ENCODE measurements around the gene LEMD1. TPM values are rescaled to one million over a fixed set of nuclear protein-coding genes. Genes with fewer than 3 reads are reported as not detected.

The LEMD1 gene
- total RNA-seq, 1 experiment from 2014 or later = 16.7 TPM

DNA sequence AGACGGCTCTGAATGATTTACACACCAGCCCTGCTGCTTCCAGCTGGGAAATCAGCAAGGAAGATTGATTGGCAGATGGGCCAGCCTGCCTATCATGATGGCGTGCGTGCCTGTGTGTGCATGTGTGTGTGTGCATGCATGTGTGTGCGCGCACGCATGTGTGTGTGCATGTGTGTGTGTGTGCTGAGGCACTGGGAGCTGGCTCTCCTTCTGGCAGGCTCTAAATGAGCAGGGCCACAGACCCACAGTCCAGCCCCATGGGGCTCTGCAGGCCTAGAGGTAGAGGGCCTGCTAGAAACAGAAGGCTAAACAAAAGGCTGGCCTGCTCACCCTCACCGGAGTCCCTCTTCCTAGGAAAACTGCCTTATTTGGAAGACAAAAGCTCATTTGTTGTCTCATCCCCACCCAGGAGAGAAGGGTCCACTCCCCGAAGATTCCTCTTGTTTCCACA is 71.1 kb downstream of the LEMD1 start:
- BruUV-seq (replicated peaks) = no TSS peak
- Histone ChIP-seq H3K79me2 (ENCODE audit: low read depth) (no peaks in the 10 kb centered on the region), H3K4me3 (no peak overlapping the region), H2AFZ (no peak overlapping the region), H3K9me3 (ENCODE audit: insufficient read depth, low read depth) (no peaks in the 10 kb centered on the region), H4K20me1 (ENCODE audit: insufficient read depth) (no peaks in the 10 kb centered on the region), H3K27ac (no peak overlapping the region), H3K27me3 (ENCODE audit: insufficient read depth, low read depth) (no peaks in the 10 kb centered on the region; the same call in 1 of the 2 replicates), H3F3A (ENCODE audit: insufficient read depth, low read depth) (no peaks in the 10 kb centered on the region), H3K4me1 (replicated peaks; ENCODE audit: insufficient read depth) (0 out of 2 replicates have a peak, but pooled peaks cover 2% of the 10 kb centered on the region), H3K4me2 (no peak overlapping the region), H3K36me3 (ENCODE audit: low read depth) (no peaks in the 10 kb centered on the region), H3K9me2 (ENCODE audit: insufficient read depth) (no peaks in the 10 kb centered on the region)
- POLR2A ChIA-PET (ENCODE audit: unreplicated experiment) = no interaction called here
- intact Hi-C loops (cut with micrococcal nuclease; ENCODE audit: unreplicated experiment) = no loop called here
- TF ChIP-seq, protein P1, sequence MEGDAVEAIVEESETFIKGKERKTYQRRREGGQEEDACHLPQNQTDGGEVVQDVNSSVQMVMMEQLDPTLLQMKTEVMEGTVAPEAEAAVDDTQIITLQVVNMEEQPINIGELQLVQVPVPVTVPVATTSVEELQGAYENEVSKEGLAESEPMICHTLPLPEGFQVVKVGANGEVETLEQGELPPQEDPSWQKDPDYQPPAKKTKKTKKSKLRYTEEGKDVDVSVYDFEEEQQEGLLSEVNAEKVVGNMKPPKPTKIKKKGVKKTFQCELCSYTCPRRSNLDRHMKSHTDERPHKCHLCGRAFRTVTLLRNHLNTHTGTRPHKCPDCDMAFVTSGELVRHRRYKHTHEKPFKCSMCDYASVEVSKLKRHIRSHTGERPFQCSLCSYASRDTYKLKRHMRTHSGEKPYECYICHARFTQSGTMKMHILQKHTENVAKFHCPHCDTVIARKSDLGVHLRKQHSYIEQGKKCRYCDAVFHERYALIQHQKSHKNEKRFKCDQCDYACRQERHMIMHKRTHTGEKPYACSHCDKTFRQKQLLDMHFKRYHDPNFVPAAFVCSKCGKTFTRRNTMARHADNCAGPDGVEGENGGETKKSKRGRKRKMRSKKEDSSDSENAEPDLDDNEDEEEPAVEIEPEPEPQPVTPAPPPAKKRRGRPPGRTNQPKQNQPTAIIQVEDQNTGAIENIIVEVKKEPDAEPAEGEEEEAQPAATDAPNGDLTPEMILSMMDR (conservative IDR thresholded peaks at IDR 0.05) = no peak
- no peak for TF ChIP-seq EZH2 (IDR thresholded peaks at IDR 0.05; ENCODE audit: low read depth)
- CTCF ChIA-PET = no interaction called here
- no peak for DNase-seq

GRCh38 chr1:205350124-205350523 is 71.7 kb downstream of the LEMD1 start:
- no peak for DNase-seq
- intact Hi-C loops (cut with micrococcal nuclease; ENCODE audit: unreplicated experiment) = no loop called here
- H3K4me2 ChIP-seq = no peak overlapping the region
- H3K4me1 ChIP-seq (replicated peaks; ENCODE audit: insufficient read depth) = 0 out of 2 replicates have a peak, but pooled peaks cover 2% of the 10 kb centered on the region
- no peaks in the 10 kb centered on the region; the same call in 1 of the 2 replicates for H3K27me3 ChIP-seq (ENCODE audit: insufficient read depth, low read depth)
- no peak overlapping the region for H3K4me3 ChIP-seq
- BruUV-seq (replicated peaks) = no TSS peak
- ChIA-PET CTCF (no interaction called here), POLR2A (ENCODE audit: unreplicated experiment) (no interaction called here)
- no peak overlapping the region for H2AFZ ChIP-seq
- no peaks in the 10 kb centered on the region for H3K36me3 ChIP-seq (ENCODE audit: low read depth)
- no peak overlapping the region for H3K27ac ChIP-seq
- no peaks in the 10 kb centered on the region for H3K79me2 ChIP-seq (ENCODE audit: low read depth)
- no peaks in the 10 kb centered on the region for H4K20me1 ChIP-seq (ENCODE audit: insufficient read depth)
- H3F3A ChIP-seq (ENCODE audit: insufficient read depth, low read depth) = no peaks in the 10 kb centered on the region
- TF ChIP-seq, protein P1 (conservative IDR thresholded peaks at IDR 0.05) = no peak
- no peak for TF ChIP-seq EZH2 (IDR thresholded peaks at IDR 0.05; ENCODE audit: low read depth)
- H3K9me3 ChIP-seq (ENCODE audit: insufficient read depth, low read depth) = no peaks in the 10 kb centered on the region
- no peaks in the 10 kb centered on the region for H3K9me2 ChIP-seq (ENCODE audit: insufficient read depth)

DNA sequence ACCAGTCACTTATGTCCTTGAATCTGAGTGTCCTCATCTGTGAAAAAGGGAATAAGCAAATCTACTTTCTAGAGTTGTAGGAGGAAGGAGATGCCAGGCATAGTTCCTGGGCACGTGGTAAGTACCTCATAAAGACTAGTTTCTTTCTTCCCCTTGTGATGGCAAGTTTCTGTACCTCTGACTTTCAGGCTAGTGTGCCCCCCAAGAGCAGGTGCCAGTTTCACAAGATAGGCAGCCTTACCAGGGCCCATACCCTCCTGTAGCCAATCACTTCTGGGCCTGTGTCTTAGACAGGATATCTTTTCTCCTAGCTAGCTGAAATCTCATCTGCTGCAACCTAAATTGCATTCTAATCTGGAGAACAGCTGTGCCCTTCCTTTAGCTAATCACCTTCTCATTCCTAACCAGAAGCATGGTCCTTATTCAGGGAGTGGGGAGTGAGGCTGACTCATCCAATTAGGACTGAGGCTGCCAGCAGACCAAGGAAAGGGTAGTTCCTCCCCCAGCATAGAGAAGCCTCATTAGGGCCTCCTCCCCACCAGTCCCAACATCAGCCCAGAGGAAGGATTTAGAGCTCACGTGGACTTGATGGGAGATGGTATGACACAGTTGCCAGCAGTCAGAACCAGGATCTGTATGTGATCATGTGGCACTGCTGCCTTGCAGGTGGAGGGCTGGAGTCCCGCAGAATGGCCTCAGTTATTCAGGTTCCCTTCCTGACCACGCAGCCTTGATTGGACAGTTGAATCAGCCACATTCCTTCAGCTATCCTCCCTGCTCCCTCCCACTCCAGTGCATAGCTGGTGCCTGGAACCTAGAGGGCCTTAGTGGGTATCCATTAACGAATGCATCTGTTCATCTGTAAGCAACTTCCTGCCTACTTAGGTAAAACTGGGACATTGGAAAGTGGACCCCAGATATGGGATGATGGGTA is 73.0 kb downstream of the LEMD1 start:
- Histone ChIP-seq H3F3A (ENCODE audit: insufficient read depth, low read depth) (no peaks in the 10 kb centered on the region), H3K27ac (no peak overlapping the region), H4K20me1 (ENCODE audit: insufficient read depth) (no peaks in the 10 kb centered on the region), H3K4me1 (replicated peaks; ENCODE audit: insufficient read depth) (no peaks in the 10 kb centered on the region), H2AFZ (no peak overlapping the region), H3K36me3 (ENCODE audit: low read depth) (no peaks in the 10 kb centered on the region), H3K4me2 (no peak overlapping the region), H3K79me2 (ENCODE audit: low read depth) (no peaks in the 10 kb centered on the region), H3K4me3 (no peak overlapping the region), H3K27me3 (ENCODE audit: insufficient read depth, low read depth) (peaks cover 10% of the 10 kb centered on the region; the same call in 1 of the 2 replicates), H3K9me3 (ENCODE audit: insufficient read depth, low read depth) (no peaks in the 10 kb centered on the region), H3K9me2 (ENCODE audit: insufficient read depth) (no peaks in the 10 kb centered on the region)
- ChIA-PET CTCF (no interaction called here), POLR2A (ENCODE audit: unreplicated experiment) (interaction anchor here (0.6 kb wide), 1 partner anchor 231 kb away, joined by 3 read pairs; no protein-coding TSS in a partner anchor)
- TF ChIP-seq, protein P1 (conservative IDR thresholded peaks at IDR 0.05) = no peak
- no peak for TF ChIP-seq EZH2 (IDR thresholded peaks at IDR 0.05; ENCODE audit: low read depth)
- intact Hi-C loops (cut with micrococcal nuclease; ENCODE audit: unreplicated experiment) = no loop called here
- BruUV-seq (replicated peaks) = no TSS peak
- DNase-seq = no peak

Measured in PC-9 (cell line).